CD14-positive monocyte (primary cell): ENCODE data around the gene PLXNA2. TPM values are rescaled to one million over a fixed set of nuclear protein-coding genes. Genes with fewer than 3 reads are reported as not detected.

ENCODE experiments used
- DNase-seq, 3 donors: peaks; one replicate each; pipeline ENCODE4 v3.0.0-alpha.2; 2011 to 2022
- H2AFZ ChIP-seq: 2 replicates; pipeline ENCODE4 v1.6.0; 2012; ENCODE audit warnings: mild to moderate bottlenecking, low read depth, low read length, inconsistent platforms; ENCODE audit not compliant: insufficient read depth, poor library complexity, severe bottlenecking
- H3K27ac ChIP-seq, 2 donors: 1 replicate in 1 of 2; 2 replicates in 1 of 2; pipeline ENCODE4 v1.5.1; 2012 to 2013; ENCODE audit warnings: low read length in 2 of 2, control low read depth in 1 of 2, inconsistent platforms in 1 of 2, low read depth in 1 of 2, mild to moderate bottlenecking in 1 of 2
- H3K27me3 ChIP-seq, 2 donors: one replicate each; pipeline versions ENCODE4 v1.6.0 to v1.6.1; 2011 to 2013; ENCODE audit warnings: low read length in 2 of 2; ENCODE audit not compliant: control insufficient read depth in 2 of 2, insufficient read depth in 2 of 2
- H3K36me3 ChIP-seq, 2 donors: replicated peaks in 1 of 2; 1 replicate in 1 of 2; 2 replicates in 1 of 2; pipeline versions ENCODE4 v1.5.1 to v1.6.1; 2012 to 2013; ENCODE audit warnings: low read length in 2 of 2, control low read depth in 1 of 2, inconsistent platforms in 1 of 2, mild to moderate bottlenecking in 1 of 2; ENCODE audit not compliant: insufficient read depth in 2 of 2, control insufficient read depth in 1 of 2
- H3K4me1 ChIP-seq, 2 donors: 1 replicate in 1 of 2; 2 replicates in 1 of 2; pipeline versions ENCODE4 v1.5.1 to v1.6.1; 2012 to 2013; ENCODE audit warnings: low read length in 2 of 2, control low read depth in 1 of 2, inconsistent platforms in 1 of 2, mild to moderate bottlenecking in 1 of 2, moderate library complexity in 1 of 2; ENCODE audit not compliant: insufficient read depth in 2 of 2, control insufficient read depth in 1 of 2
- H3K4me2 ChIP-seq: replicated peaks from 2 replicates; pipeline ENCODE3; 2012; ENCODE audit warnings: low read length, moderate library complexity, mild to moderate bottlenecking; ENCODE audit not compliant: poor library complexity, severe bottlenecking; ENCODE audit errors: extremely low read depth
- H3K4me3 ChIP-seq, 3 experiments: fragments of 200-600 bp in 1 of 3; sonication (generic) in 1 of 3; replicated peaks in 1 of 3; 1 replicate in 2 of 3; 2 replicates in 1 of 3; pipeline ENCODE4 v1.5.1; 2011 to 2013; ENCODE audit warnings: low read length in 3 of 3, mild to moderate bottlenecking in 3 of 3, control low read depth in 2 of 3, low read depth in 2 of 3, inconsistent platforms in 1 of 3, moderate library complexity in 1 of 3
- H3K79me2 ChIP-seq: 2 replicates; pipeline ENCODE4 v1.6.0; 2012; ENCODE audit warnings: mild to moderate bottlenecking, control low read depth, inconsistent platforms, low read length, moderate library complexity; ENCODE audit not compliant: insufficient read depth
- H3K9ac ChIP-seq: 2 replicates; pipeline ENCODE4 v1.6.0; 2017; ENCODE audit warnings: low read length, mild to moderate bottlenecking; ENCODE audit not compliant: insufficient read depth, poor library complexity, severe bottlenecking
- H3K9me3 ChIP-seq, 2 donors: replicated peaks in 1 of 2; 1 replicate in 1 of 2; 2 replicates in 1 of 2; pipeline versions ENCODE4 v1.5.1 to v1.6.1; 2012 to 2013; ENCODE audit warnings: low read length in 2 of 2, control low read depth in 1 of 2; ENCODE audit not compliant: control insufficient read depth in 1 of 2, insufficient read depth in 1 of 2
- H4K20me1 ChIP-seq: 2 replicates; pipeline ENCODE4 v1.6.0; 2012; ENCODE audit warnings: mild to moderate bottlenecking, low read length, control low read depth, moderate library complexity; ENCODE audit not compliant: insufficient read depth
- H3K27ac Mint-ChIP-seq, 7 donors: one replicate each; pipeline ENCODE4 v1.8.0; 2020; ENCODE audit warnings: mild to moderate bottlenecking in 7 of 7, mixed read lengths in 7 of 7, moderate library complexity in 6 of 7, inconsistent platforms in 2 of 7
- H3K27me3 Mint-ChIP-seq, 3 donors: one replicate each; pipeline ENCODE4 v1.8.0; 2021 to 2022; ENCODE audit warnings: low read depth in 3 of 3, mild to moderate bottlenecking in 3 of 3, mixed read lengths in 3 of 3, moderate library complexity in 3 of 3, inconsistent platforms in 1 of 3
- H3K36me3 Mint-ChIP-seq, 2 donors: one replicate each; pipeline ENCODE4 v1.8.0; 2020; ENCODE audit warnings: mixed read lengths in 2 of 2, inconsistent platforms in 1 of 2, mild to moderate bottlenecking in 1 of 2
- H3K4me1 Mint-ChIP-seq: one replicate; pipeline ENCODE4 v1.8.0; 2020; ENCODE audit warnings: mild to moderate bottlenecking, mixed read lengths
- H3K4me3 Mint-ChIP-seq, 2 donors: one replicate each; pipeline ENCODE4 v1.8.0; 2020; ENCODE audit warnings: mild to moderate bottlenecking in 2 of 2, mixed read lengths in 2 of 2, moderate library complexity in 1 of 2
- H3K9me3 Mint-ChIP-seq, 7 donors: one replicate each; pipeline ENCODE4 v1.8.0; 2020 to 2022; ENCODE audit warnings: mixed read lengths in 7 of 7, mild to moderate bottlenecking in 6 of 7, moderate library complexity in 6 of 7, inconsistent platforms in 2 of 7
- WGBS: methylation state at CpG from one replicate; pipeline ENCODE4 v1.1.5; 2013; ENCODE audit warnings: missing lambda C conversion rate; ENCODE audit not compliant: insufficient coverage; 5-methylcytosine and 5-hydroxymethylcytosine counted together
- intact Hi-C, 2 donors: fragments of 100-400 bp; cut with micrococcal nuclease; formaldehyde crosslinking; loops; one replicate each; pipeline versions ENCODE4 v1.15.0 to v1.15.1; 2023
- polyA plus RNA-seq, 3 donors: library from polyadenylated mRNA; depleted of rRNA in 1 of 3; unstranded in 2 of 3; stranded (reverse) in 1 of 3; fragments of 300-500 nt in 2 of 3; fragments of >200 nt in 1 of 3; fragmentation: Illumina TruSeq in 2 of 3; gene quantifications; 1 replicate in 2 of 3; 2 replicates in 1 of 3; pipeline ENCODE4 v1.2.3, GENCODE V29; 2012 to 2021
- TF ChIP-seq, protein P1 (sequence below): fragments of 200-600 bp; IDR thresholded peaks from one replicate; pipeline ENCODE4 v1.8.0; 2022; ENCODE audit warnings: antibody characterized with exemption, mild to moderate bottlenecking

The PLXNA2 gene
- polyA plus RNA-seq, 3 donors = 0.75 to 2.1 (median 1.1) TPM

DNA sequence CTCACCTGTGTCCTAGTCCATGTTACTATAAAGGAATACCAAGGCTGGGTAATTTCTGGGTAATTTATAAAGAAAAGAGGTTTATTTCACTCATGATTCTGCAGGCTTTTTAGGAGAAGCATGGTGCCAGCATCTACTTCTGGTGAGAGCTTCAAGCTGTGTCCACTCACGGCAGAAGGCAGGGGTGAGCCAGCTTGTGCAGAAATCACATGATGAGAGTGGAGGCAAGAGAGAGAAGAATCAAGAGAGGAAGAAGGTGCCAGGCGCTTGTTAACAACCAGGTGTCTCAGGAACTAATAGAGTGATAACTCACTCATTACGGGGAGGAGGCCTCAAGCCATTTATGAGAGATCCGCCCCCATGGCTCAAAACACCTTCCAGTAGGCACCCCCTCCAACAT is 265.7 kb downstream of the PLXNA2 start:
- Histone ChIP-seq H4K20me1 (no peaks in the 10 kb centered on the region), H3K9ac (no peak overlapping the region), H3K9me3 (no peaks in the 10 kb centered on the region), H3K36me3 (no peaks in the 10 kb centered on the region), H3K27me3 (no peaks in the 10 kb centered on the region), H3K79me2 (no peaks in the 10 kb centered on the region), H2AFZ (no peak overlapping the region), H3K4me1 (peaks cover 0 to 7% of the 10 kb centered on the region in 2 donors), H3K4me3 (no peak overlapping the region), H3K4me2 (no peak overlapping the region), H3K27ac (no peak overlapping the region)
- Mint-ChIP-seq H3K4me3 (no peak overlapping the region), H3K27ac (no peak overlapping the region), H3K27me3 (peaks cover 0 to 4% (median 3%) of the 10 kb centered on the region in 3 donors), H3K36me3 (no peaks in the 10 kb centered on the region), H3K4me1 (peaks cover 6% of the 10 kb centered on the region), H3K9me3 (no peaks in the 10 kb centered on the region)
- TF ChIP-seq, protein P1, sequence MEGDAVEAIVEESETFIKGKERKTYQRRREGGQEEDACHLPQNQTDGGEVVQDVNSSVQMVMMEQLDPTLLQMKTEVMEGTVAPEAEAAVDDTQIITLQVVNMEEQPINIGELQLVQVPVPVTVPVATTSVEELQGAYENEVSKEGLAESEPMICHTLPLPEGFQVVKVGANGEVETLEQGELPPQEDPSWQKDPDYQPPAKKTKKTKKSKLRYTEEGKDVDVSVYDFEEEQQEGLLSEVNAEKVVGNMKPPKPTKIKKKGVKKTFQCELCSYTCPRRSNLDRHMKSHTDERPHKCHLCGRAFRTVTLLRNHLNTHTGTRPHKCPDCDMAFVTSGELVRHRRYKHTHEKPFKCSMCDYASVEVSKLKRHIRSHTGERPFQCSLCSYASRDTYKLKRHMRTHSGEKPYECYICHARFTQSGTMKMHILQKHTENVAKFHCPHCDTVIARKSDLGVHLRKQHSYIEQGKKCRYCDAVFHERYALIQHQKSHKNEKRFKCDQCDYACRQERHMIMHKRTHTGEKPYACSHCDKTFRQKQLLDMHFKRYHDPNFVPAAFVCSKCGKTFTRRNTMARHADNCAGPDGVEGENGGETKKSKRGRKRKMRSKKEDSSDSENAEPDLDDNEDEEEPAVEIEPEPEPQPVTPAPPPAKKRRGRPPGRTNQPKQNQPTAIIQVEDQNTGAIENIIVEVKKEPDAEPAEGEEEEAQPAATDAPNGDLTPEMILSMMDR = no peak
- intact Hi-C loops = no loop called here
- WGBS = 94% methylated on average over 2 of the region's 4 CpGs
- no peak for DNase-seq

DNA sequence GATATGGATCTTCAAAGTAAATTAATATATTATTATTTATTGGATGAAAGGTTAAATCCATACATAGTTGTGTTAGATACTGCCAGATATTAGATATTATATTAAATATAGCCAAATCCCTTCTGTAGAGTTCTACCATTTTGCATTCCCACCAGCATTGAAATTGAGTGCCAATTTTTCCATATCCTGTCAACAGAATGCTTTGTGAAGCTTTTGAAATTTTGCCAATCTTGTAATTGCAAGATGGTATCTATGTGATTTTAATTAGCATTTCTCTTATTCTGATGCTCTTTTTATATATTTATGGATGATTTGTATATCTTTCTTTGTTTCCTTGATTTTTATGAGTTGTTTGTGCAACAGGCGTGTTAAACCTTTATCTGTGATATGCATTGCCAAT is 266.3 kb downstream of the PLXNA2 start:
- H3K36me3 Mint-ChIP-seq = no peaks in the 10 kb centered on the region
- Histone ChIP-seq H3K36me3 (no peaks in the 10 kb centered on the region), H3K79me2 (no peaks in the 10 kb centered on the region), H3K4me2 (no peak overlapping the region), H4K20me1 (no peaks in the 10 kb centered on the region), H3K9ac (no peak overlapping the region), H3K27me3 (no peaks in the 10 kb centered on the region), H3K4me3 (no peak overlapping the region), H2AFZ (no peak overlapping the region), H3K27ac (no peak overlapping the region), H3K4me1 (peaks cover 0 to 7% of the 10 kb centered on the region in 2 donors), H3K9me3 (no peaks in the 10 kb centered on the region)
- H3K4me3 Mint-ChIP-seq = no peak overlapping the region
- DNase-seq = no peak
- H3K27me3 Mint-ChIP-seq = peaks cover 0 to 3% (median 0%) of the 10 kb centered on the region in 3 donors
- WGBS = no CpG with 5 or more reads among the region's 1 CpG
- intact Hi-C loops = no loop called here
- TF ChIP-seq, protein P1 = no peak
- H3K9me3 Mint-ChIP-seq = no peaks in the 10 kb centered on the region
- H3K4me1 Mint-ChIP-seq = peaks cover 6% of the 10 kb centered on the region
- no peak overlapping the region for H3K27ac Mint-ChIP-seq
